Neural cell (in vitro differentiated cells): ENCODE measurements around the gene TRIM25. TPM values are rescaled to one million over a fixed set of nuclear protein-coding genes. Genes with fewer than 3 reads are reported as not detected.

Experiments used
- H2AFZ ChIP-seq: fragments of 200-600, 300-800 bp; sonication (generic), shearing (Covaris generic); 2 replicates; pipeline ENCODE4 v1.6.0; 2014; ENCODE audit warnings: low read depth, mild to moderate bottlenecking, antibody characterized with exemption, low read length, moderate library complexity
- H3F3A ChIP-seq: fragments of 200-600 bp; shearing (Covaris generic); 2 replicates; pipeline ENCODE4 v1.6.1; 2016; ENCODE audit warnings: mild to moderate bottlenecking, moderate library complexity, mixed read lengths, antibody characterized with exemption, low read length; ENCODE audit not compliant: insufficient read depth, poor library complexity, severe bottlenecking
- H3K27ac ChIP-seq: fragments of 200-600, 300-800 bp; sonication (generic), shearing (Covaris generic); 2 replicates; pipeline ENCODE4 v1.5.1; 2014; ENCODE audit warnings: mild to moderate bottlenecking, low read length, moderate library complexity
- H3K27me3 ChIP-seq: fragments of 300-800, 200-600 bp; sonication (generic), shearing (Covaris generic); 2 replicates; pipeline ENCODE4 v1.6.0; 2014; ENCODE audit warnings: mild to moderate bottlenecking, low read depth, low read length, moderate library complexity; ENCODE audit not compliant: insufficient read depth
- H3K36me3 ChIP-seq: fragments of 300-800, 200-600 bp; sonication (generic), shearing (Covaris generic); 2 replicates; pipeline ENCODE4 v1.5.1; 2014; ENCODE audit warnings: mild to moderate bottlenecking, antibody characterized with exemption, low read length, moderate library complexity; ENCODE audit not compliant: insufficient read depth
- H3K4me2 ChIP-seq: fragments of 300-800, 200-600 bp; sonication (generic), shearing (Covaris generic); 2 replicates; pipeline ENCODE4 v1.6.0; 2014; ENCODE audit warnings: mild to moderate bottlenecking, low read length
- H3K4me3 ChIP-seq: fragments of 300-800, 200-600 bp; sonication (generic), shearing (Covaris generic); 2 replicates; pipeline ENCODE4 v1.5.1; 2014; ENCODE audit warnings: mild to moderate bottlenecking, low read length, moderate library complexity
- H3K79me2 ChIP-seq: fragments of 200-600 bp; shearing (Covaris generic); replicated peaks from 2 replicates; pipeline ENCODE4 v1.6.0; 2014; ENCODE audit warnings: mild to moderate bottlenecking, low read length, moderate library complexity; ENCODE audit not compliant: insufficient read depth
- H3K9ac ChIP-seq: fragments of 300-800, 200-600 bp; sonication (generic), shearing (Covaris generic); 2 replicates; pipeline ENCODE4 v1.6.1; 2016; ENCODE audit warnings: mild to moderate bottlenecking, low read length, mixed read lengths
- H3K9me2 ChIP-seq: fragments of 200-600 bp; shearing (Covaris generic); 2 replicates; pipeline ENCODE4 v1.6.1; 2016; ENCODE audit warnings: mild to moderate bottlenecking, low read length, mixed read lengths; ENCODE audit not compliant: insufficient read depth
- H3K9me3 ChIP-seq: fragments of 200-600, 300-800 bp; sonication (generic), shearing (Covaris generic); 2 replicates; pipeline ENCODE4 v1.6.1; 2016; ENCODE audit warnings: mild to moderate bottlenecking, mixed run types, low read length, moderate library complexity, mixed read lengths
- H4K20me1 ChIP-seq: fragments of 200-600 bp; shearing (Covaris generic); 2 replicates; pipeline ENCODE4 v1.6.1; 2016; ENCODE audit warnings: mild to moderate bottlenecking, mixed run types; ENCODE audit not compliant: insufficient read depth
- CTCF ChIP-seq: fragments of 450-650 bp; IDR thresholded peaks from 2 replicates; pipeline ENCODE4 v1.5.1; 2014; ENCODE audit warnings: antibody characterized with exemption, mild to moderate bottlenecking, moderate library complexity; ENCODE audit not compliant: poor library complexity, severe bottlenecking
- EP300 ChIP-seq: fragments of 450-650 bp; conservative IDR thresholded peaks from 2 replicates; pipeline ENCODE4 v1.6.1; 2014; ENCODE audit warnings: antibody characterized with exemption, mild to moderate bottlenecking, moderate library complexity; ENCODE audit not compliant: poor library complexity, severe bottlenecking
- EZH2 ChIP-seq: fragments of 200-600, 300-800 bp; shearing (Covaris generic), sonication (generic); IDR thresholded peaks from 2 replicates; pipeline ENCODE4 v1.6.1; 2014; ENCODE audit warnings: antibody characterized with exemption, low read length, borderline replicate concordance, mild to moderate bottlenecking; ENCODE audit not compliant: insufficient read depth, poor library complexity, severe bottlenecking
- MXI1 ChIP-seq: fragments of 450-650 bp; conservative IDR thresholded peaks from 2 replicates; pipeline ENCODE4 v1.6.1; 2014; ENCODE audit warnings: antibody characterized with exemption, mild to moderate bottlenecking; ENCODE audit not compliant: poor library complexity, severe bottlenecking
- POLR2AphosphoS5 ChIP-seq: IDR thresholded peaks from 2 replicates; pipeline ENCODE4 v1.6.1; 2012
- RAD21 ChIP-seq: fragments of 450-650 bp; conservative IDR thresholded peaks from 2 replicates; pipeline ENCODE4 v1.6.1; 2014; ENCODE audit warnings: antibody characterized with exemption, mild to moderate bottlenecking, moderate library complexity
- SMC3 ChIP-seq: fragments of 450-650 bp; conservative IDR thresholded peaks from 2 replicates; pipeline ENCODE4 v1.6.1; 2014; ENCODE audit warnings: antibody characterized with exemption, mild to moderate bottlenecking, moderate library complexity; ENCODE audit not compliant: poor library complexity
- TAF1 ChIP-seq: IDR thresholded peaks from 2 replicates; pipeline ENCODE4 v1.6.1; 2012; ENCODE audit warnings: low read depth
- polyA plus RNA-seq: library from polyadenylated mRNA; depleted of rRNA; stranded (reverse); fragments of >200 nt; gene quantifications from 2 replicates; pipeline ENCODE4 v1.2.3, GENCODE V29; 2014
- TF ChIP-seq, protein P1 (sequence below): IDR thresholded peaks from 2 replicates; pipeline ENCODE4 v1.6.1; 2012; ENCODE audit warnings: borderline replicate concordance

TRIM25 gene
- polyA plus RNA-seq, 1 donor from 2014 or later = 1.7 TPM

- Histone ChIP-seq H3K9me2 (no peaks in the 10 kb centered on the region), H3K79me2 (no peaks in the 10 kb centered on the region), H3K27ac (no peak overlapping the region), H3K9me3 (no peaks in the 10 kb centered on the region), H2AFZ (no peak overlapping the region), H3K4me2 (no peak overlapping the region), H3F3A (no peaks in the 10 kb centered on the region), H3K4me3 (no peak overlapping the region), H3K27me3 (no peaks in the 10 kb centered on the region), H3K9ac (no peak overlapping the region), H4K20me1 (no peaks in the 10 kb centered on the region), H3K36me3 (peaks cover 23% of the 10 kb centered on the region)
- TF ChIP-seq EP300 = no peak
- TF ChIP-seq POLR2AphosphoS5 = no peak
- no peak for TF ChIP-seq EZH2
Measured at GRCh38 chr17:56937687-56938086, 23.8 kb upstream of the TRIM25 start.

DNA sequence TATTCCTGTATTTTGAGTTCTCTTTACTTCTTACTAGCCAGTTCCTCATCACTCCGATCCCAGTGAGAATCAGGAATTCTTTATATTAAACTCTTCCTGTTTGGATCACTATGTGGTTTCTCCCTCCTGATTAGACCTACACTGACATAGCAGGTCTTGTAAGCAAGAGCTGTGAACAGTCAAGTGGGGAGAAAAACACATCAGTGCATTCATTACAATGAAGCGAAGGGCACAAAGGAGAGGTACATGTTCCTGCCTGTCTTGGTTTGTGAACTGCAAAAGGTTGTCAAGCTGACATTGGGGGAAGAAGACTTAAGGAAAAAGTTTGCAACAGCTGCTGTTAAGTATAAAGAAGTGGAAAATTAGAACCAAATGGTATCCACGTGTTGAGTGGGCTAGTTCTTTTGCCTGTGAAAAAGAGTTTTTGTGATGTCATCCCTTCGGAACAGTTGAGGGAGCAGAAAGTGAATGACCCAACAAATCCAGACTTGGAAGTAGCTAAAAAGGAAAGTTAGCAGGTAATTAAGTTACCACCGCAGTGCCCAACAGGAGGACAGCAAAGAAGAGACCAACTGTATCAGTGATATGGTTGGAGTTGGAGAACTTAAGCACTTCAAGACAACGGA, 23.0 kb upstream of the TRIM25 start:
- Histone ChIP-seq H3K27ac (no peak overlapping the region), H4K20me1 (no peaks in the 10 kb centered on the region), H3K9me3 (no peaks in the 10 kb centered on the region), H3K79me2 (no peaks in the 10 kb centered on the region), H2AFZ (no peak overlapping the region), H3K27me3 (no peaks in the 10 kb centered on the region), H3F3A (no peaks in the 10 kb centered on the region), H3K4me2 (no peak overlapping the region), H3K9ac (no peak overlapping the region), H3K36me3 (peaks cover 26% of the 10 kb centered on the region), H3K4me3 (no peak overlapping the region), H3K9me2 (no peaks in the 10 kb centered on the region)
- TF ChIP-seq MXI1 (no peak), EZH2 (no peak), RAD21 (no peak), SMC3 (no peak), EP300 (no peak), CTCF (no peak), TAF1 (no peak), POLR2AphosphoS5 (no peak)
- TF ChIP-seq, protein P1, sequence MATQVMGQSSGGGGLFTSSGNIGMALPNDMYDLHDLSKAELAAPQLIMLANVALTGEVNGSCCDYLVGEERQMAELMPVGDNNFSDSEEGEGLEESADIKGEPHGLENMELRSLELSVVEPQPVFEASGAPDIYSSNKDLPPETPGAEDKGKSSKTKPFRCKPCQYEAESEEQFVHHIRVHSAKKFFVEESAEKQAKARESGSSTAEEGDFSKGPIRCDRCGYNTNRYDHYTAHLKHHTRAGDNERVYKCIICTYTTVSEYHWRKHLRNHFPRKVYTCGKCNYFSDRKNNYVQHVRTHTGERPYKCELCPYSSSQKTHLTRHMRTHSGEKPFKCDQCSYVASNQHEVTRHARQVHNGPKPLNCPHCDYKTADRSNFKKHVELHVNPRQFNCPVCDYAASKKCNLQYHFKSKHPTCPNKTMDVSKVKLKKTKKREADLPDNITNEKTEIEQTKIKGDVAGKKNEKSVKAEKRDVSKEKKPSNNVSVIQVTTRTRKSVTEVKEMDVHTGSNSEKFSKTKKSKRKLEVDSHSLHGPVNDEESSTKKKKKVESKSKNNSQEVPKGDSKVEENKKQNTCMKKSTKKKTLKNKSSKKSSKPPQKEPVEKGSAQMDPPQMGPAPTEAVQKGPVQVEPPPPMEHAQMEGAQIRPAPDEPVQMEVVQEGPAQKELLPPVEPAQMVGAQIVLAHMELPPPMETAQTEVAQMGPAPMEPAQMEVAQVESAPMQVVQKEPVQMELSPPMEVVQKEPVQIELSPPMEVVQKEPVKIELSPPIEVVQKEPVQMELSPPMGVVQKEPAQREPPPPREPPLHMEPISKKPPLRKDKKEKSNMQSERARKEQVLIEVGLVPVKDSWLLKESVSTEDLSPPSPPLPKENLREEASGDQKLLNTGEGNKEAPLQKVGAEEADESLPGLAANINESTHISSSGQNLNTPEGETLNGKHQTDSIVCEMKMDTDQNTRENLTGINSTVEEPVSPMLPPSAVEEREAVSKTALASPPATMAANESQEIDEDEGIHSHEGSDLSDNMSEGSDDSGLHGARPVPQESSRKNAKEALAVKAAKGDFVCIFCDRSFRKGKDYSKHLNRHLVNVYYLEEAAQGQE = no peak
